ENCODE measurements around the gene GRHL1. TPM values are rescaled to one million over a fixed set of nuclear protein-coding genes. Genes with fewer than 3 reads are reported as not detected.

Gene GRHL1
- total and polyA plus RNA-seq, 2 donors (not counting 3 experiments of a cell fraction or from before 2014, with no cell fraction given): 0.37 to 1.1 TPM

DNA sequence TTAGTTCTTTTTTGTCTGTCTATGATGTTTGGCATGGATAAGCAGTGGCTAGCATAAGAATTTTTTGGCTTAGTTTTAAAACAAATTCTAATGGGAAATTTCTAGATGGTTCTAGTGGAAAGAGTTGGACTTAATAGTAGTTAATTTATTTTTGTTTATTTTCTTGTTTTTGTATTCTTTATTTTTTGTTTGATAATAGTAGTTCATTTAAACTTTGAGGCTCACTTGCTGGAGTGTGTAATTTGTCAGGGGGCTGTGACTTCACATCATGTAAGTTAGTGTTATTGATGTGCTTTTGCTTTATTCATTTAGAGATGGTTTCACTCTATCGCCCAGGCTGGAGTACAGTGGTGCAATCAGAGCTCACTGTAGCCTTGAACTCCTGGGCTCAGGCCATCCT is 48.2 kb downstream of the GRHL1 start:
- FAIRE-seq (no peak), DNase-seq (ENCODE audit: low read depth, low spot score) (no peak)
- dilution Hi-C loops (cut with MboI; ENCODE audit: extremely low pct_ligation_motif_present, low sequenced_read_pairs): no loop called here
- H3K27me3 ChIP-seq (ENCODE audit: control insufficient read depth in 2 of 2, insufficient read depth in 2 of 2, low read length in 2 of 2): no peaks in the 10 kb centered on the region
- no peak overlapping the region for H3K4me2 ChIP-seq (ENCODE audit: insufficient read depth, low read length)
- no peaks in the 10 kb centered on the region for H3K79me2 ChIP-seq (ENCODE audit: control insufficient read depth, insufficient read depth, low read length)
- intact Hi-C loops (cut with micrococcal nuclease): no loop called here
- TF ChIP-seq POLR2AphosphoS5 (IDR thresholded peaks at IDR 0.05; ENCODE audit: insufficient read depth, low read depth, low read length): no peak
- TF ChIP-seq POLR2A (IDR thresholded peaks at IDR 0.05; ENCODE audit: low read depth, low read length): no peak
- TF ChIP-seq FOS (IDR thresholded peaks at IDR 0.05; ENCODE audit: borderline replicate concordance, insufficient read depth, low read length): no peak
- no peak for TF ChIP-seq JUN (IDR thresholded peaks at IDR 0.05; ENCODE audit: borderline replicate concordance, insufficient read depth, insufficient read length, low read depth)
- TF ChIP-seq, protein P1, sequence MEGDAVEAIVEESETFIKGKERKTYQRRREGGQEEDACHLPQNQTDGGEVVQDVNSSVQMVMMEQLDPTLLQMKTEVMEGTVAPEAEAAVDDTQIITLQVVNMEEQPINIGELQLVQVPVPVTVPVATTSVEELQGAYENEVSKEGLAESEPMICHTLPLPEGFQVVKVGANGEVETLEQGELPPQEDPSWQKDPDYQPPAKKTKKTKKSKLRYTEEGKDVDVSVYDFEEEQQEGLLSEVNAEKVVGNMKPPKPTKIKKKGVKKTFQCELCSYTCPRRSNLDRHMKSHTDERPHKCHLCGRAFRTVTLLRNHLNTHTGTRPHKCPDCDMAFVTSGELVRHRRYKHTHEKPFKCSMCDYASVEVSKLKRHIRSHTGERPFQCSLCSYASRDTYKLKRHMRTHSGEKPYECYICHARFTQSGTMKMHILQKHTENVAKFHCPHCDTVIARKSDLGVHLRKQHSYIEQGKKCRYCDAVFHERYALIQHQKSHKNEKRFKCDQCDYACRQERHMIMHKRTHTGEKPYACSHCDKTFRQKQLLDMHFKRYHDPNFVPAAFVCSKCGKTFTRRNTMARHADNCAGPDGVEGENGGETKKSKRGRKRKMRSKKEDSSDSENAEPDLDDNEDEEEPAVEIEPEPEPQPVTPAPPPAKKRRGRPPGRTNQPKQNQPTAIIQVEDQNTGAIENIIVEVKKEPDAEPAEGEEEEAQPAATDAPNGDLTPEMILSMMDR (IDR thresholded peaks at IDR 0.05; ENCODE audit: extremely low read depth in 1 of 2, insufficient read depth in 1 of 2, low read depth in 1 of 2, low read length in 2 of 2): no peak
- TF ChIP-seq, protein P2, sequence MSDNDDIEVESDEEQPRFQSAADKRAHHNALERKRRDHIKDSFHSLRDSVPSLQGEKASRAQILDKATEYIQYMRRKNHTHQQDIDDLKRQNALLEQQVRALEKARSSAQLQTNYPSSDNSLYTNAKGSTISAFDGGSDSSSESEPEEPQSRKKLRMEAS (IDR thresholded peaks at IDR 0.05; ENCODE audit: insufficient read depth, insufficient read length): no peak
- no TSS peak for BruUV-seq (replicated peaks)
- no peak overlapping the region for H3K4me3 ChIP-seq (replicated peaks in 1 of 3; ENCODE audit: insufficient read depth in 1 of 3, low read depth in 1 of 3, low read length in 3 of 3)
- peaks cover 4% of the 10 kb centered on the region for H3K4me1 ChIP-seq (ENCODE audit: control insufficient read depth, extremely low read depth, insufficient read depth, low read length)
- no peak overlapping the region for H3K9ac ChIP-seq (replicated peaks; ENCODE audit: extremely low read depth, insufficient read depth, low read length)
- H4K20me1 ChIP-seq (replicated peaks; ENCODE audit: control insufficient read depth, extremely low read depth, insufficient read depth, low read length): no peaks in the 10 kb centered on the region
- H2AFZ ChIP-seq (ENCODE audit: low read depth, low read length): no peak overlapping the region
- no peaks in the 10 kb centered on the region for H3K9me1 ChIP-seq (replicated peaks; ENCODE audit: control insufficient read depth, extremely low read depth, insufficient read depth, low read length)
- H3K36me3 ChIP-seq (ENCODE audit: control insufficient read depth in 2 of 2, extremely low read depth in 1 of 2, insufficient read depth in 2 of 2, low read length in 2 of 2): no peaks in the 10 kb centered on the region
- ChIA-PET CTCF (interaction anchor here (1.0 to 3.5 kb wide), 2 partner anchors 15 to 186 kb away, joined by 3 to 14 read pairs; no protein-coding TSS in a partner anchor), POLR2A (no interaction called here)
- no peak overlapping the region for H3K27ac ChIP-seq (ENCODE audit: insufficient read depth, low read depth, low read length)
- no peaks in the 10 kb centered on the region for H3K9me3 ChIP-seq (replicated peaks; ENCODE audit: control insufficient read depth, insufficient read depth, low read length)

Data from endothelial cell of umbilical vein (primary cell).